AG04450 (cell line): ENCODE results near the gene DOLPP1. TPM values are rescaled to one million over a fixed set of nuclear protein-coding genes. Genes with fewer than 3 reads are reported as not detected.
"Not testable (repeated sequence)": the region's sequence is repeated elsewhere in the genome, so short reads cannot be mapped to it uniquely, and the experiment has no call there.

Experiments used
- CTCF ChIA-PET: fragments of 300-600, 350-600 bp; formaldehyde crosslinking; extraction: SDS; loops from one replicate; lab custom pipeline; 2022; ENCODE audit warnings: antibody characterized with exemption, inconsistent platforms; lab: Charles Lee
- POLR2A ChIA-PET: fragments of 350-600 bp; formaldehyde crosslinking; extraction: SDS; loops from one replicate; lab custom pipeline; 2021; ENCODE audit warnings: antibody characterized with exemption, inconsistent platforms; lab: Yijun Ruan, JAX
- DNase-seq: peaks from one replicate; pipeline ENCODE4 v3.0.0-alpha.2; 2011; ENCODE audit warnings: low read depth, low spot score
- H3K27ac ChIP-seq: one replicate; pipeline ENCODE4 v1.5.1; 2012; ENCODE audit warnings: low read depth, low read length, control low read depth
- H3K27me3 ChIP-seq: one replicate; pipeline ENCODE4 v1.6.0; 2012; ENCODE audit warnings: low read length; ENCODE audit not compliant: control insufficient read depth, insufficient read depth
- H3K4me3 ChIP-seq: 2 replicates; pipeline ENCODE4 v1.5.1; 2011; ENCODE audit warnings: mild to moderate bottlenecking, low read depth, low read length, control low read depth
- H3K9me3 ChIP-seq: 2 replicates; pipeline ENCODE4 v1.5.1; 2012; ENCODE audit warnings: low read length; ENCODE audit not compliant: control insufficient read depth, insufficient read depth
- CTCF ChIP-seq: IDR thresholded peaks from 2 replicates; pipeline ENCODE4 v1.5.1; 2011; ENCODE audit warnings: low read depth, low read length, control low read depth, inconsistent platforms
- polyA plus RNA-seq: library from polyadenylated mRNA; depleted of rRNA; stranded (reverse); fragments of >200 nt; gene quantifications from 2 replicates; pipeline ENCODE4 v1.2.3, GENCODE V29; 2011

Gene DOLPP1
- polyA plus RNA-seq, 1 experiment = 11.9 TPM

GRCh38 chr9:129126749-129127618 lies 46.1 kb downstream of the DOLPP1 start:
- Histone ChIP-seq H3K27ac (no peak overlapping the region), H3K4me3 (no peak overlapping the region), H3K9me3 (no peaks in the 10 kb centered on the region), H3K27me3 (no peaks in the 10 kb centered on the region)
- no peak for TF ChIP-seq CTCF
- POLR2A ChIA-PET = no interaction called here
- CTCF ChIA-PET = interaction anchor here (1.0 to 1.5 kb wide), 4 partner anchors 16 to 497 kb away, joined by 3 to 7 read pairs (median 3); no protein-coding TSS in a partner anchor
- no peak for DNase-seq

GRCh38 chr9:129128689-129129088 lies 47.8 kb downstream of the DOLPP1 start:
- TF ChIP-seq CTCF = no peak
- CTCF ChIA-PET = interaction anchor here (16.1 kb wide), 1 partner anchor 494 kb away, joined by 302 read pairs; the partner anchor contains the start of genes C9orf50 and NTMT1
- POLR2A ChIA-PET = interaction anchor here (0.6 kb wide), 1 partner anchor 498 kb away, joined by 3 read pairs; no protein-coding TSS in a partner anchor

GRCh38 chr9:129130271-129130670 lies 49.4 kb downstream of the DOLPP1 start:
- CTCF ChIA-PET = interaction anchor here (0.5 to 16.1 kb wide), 11 partner anchors 8 to 493 kb away, joined by 3 to 302 read pairs (median 12); partner anchors contain the start of genes C9orf50 and NTMT1
- POLR2A ChIA-PET = interaction anchor here (0.7 kb wide), 2 partner anchors 489 to 509 kb away, joined by 4 to 7 read pairs; no protein-coding TSS in a partner anchor
- H3K4me3 ChIP-seq, H3K9me3 ChIP-seq, DNase-seq, H3K27me3 ChIP-seq, H3K27ac ChIP-seq: not testable (repeated sequence)

More at GRCh38 chr9:129128689-129129088, 47.8 kb downstream of the DOLPP1 start:
- H3K27me3 ChIP-seq = no peaks in the 10 kb centered on the region
- H3K9me3 ChIP-seq = no peaks in the 10 kb centered on the region
- no peak overlapping the region for H3K27ac ChIP-seq
- H3K4me3 ChIP-seq = no peak overlapping the region
- DNase-seq = no peak

- no peak for DNase-seq
- ChIA-PET CTCF (interaction anchor here (0.6 to 16.1 kb wide), 15 partner anchors 9 to 509 kb away, joined by 3 to 302 read pairs (median 12); partner anchors contain the start of genes C9orf50 and NTMT1), POLR2A (interaction anchor here (0.8 kb wide), 1 partner anchor 44 kb away, joined by 3 read pairs; no protein-coding TSS in a partner anchor)
- Histone ChIP-seq H3K4me3 (no peak overlapping the region), H3K27me3 (no peaks in the 10 kb centered on the region), H3K9me3 (no peaks in the 10 kb centered on the region), H3K27ac (no peak overlapping the region)
- TF ChIP-seq CTCF = no peak
Observed at GRCh38 chr9:129130791-129131190, 49.9 kb downstream of the DOLPP1 start.

GRCh38 chr9:129131300-129132145 lies 50.6 kb downstream of the DOLPP1 start:
- H3K9me3 ChIP-seq = no peaks in the 10 kb centered on the region
- CTCF ChIA-PET = interaction anchor here (0.5 to 16.1 kb wide), 54 partner anchors 9 to 655 kb away, joined by 3 to 302 read pairs (median 4); partner anchors contain the start of genes C9orf50, IER5L, NTMT1 and PTPA
- no peak for DNase-seq
- H3K27ac ChIP-seq = peak overlapping the region; percentile 3
- H3K4me3 ChIP-seq = no peak overlapping the region
- POLR2A ChIA-PET = interaction anchor here (0.6 to 1.2 kb wide), 7 partner anchors 9 to 352 kb away, joined by 3 to 9 read pairs (median 3); partner anchors contain the start of gene IER5L
- TF ChIP-seq CTCF = peak; percentile 99
- H3K27me3 ChIP-seq = no peaks in the 10 kb centered on the region
